CD4-positive, alpha-beta T cell treated with Interleukin-2 at 100 ng/mL for 4 hours (primary cell): ENCODE measurements around the gene LPO.

ENCODE experiments used
- DNase-seq: peaks from one replicate; pipeline ENCODE4 v3.0.0-alpha.2; 2020; ENCODE audit warnings: low spot score

LPO gene

DNA sequence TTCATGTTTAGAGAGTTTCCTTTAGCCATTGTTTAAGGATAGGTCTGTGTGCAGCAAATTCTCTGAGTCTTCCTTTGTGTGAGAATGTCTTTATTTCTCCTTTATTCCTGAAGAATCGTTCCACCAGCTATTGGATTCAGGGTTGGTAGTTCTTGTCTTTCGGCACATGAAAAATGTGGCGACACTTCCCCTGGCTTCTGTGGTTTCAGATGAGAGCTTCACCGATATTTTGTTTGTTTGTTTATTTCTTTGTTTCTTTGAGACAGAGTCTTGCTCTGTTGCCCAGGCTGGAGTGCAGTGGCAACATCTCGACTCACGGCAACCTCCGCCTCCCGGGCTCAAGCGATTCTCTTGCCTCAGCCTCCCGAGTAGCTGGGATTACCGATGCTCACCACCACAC, 23.8 kb downstream of the LPO start:
- no peak for DNase-seq

DNA sequence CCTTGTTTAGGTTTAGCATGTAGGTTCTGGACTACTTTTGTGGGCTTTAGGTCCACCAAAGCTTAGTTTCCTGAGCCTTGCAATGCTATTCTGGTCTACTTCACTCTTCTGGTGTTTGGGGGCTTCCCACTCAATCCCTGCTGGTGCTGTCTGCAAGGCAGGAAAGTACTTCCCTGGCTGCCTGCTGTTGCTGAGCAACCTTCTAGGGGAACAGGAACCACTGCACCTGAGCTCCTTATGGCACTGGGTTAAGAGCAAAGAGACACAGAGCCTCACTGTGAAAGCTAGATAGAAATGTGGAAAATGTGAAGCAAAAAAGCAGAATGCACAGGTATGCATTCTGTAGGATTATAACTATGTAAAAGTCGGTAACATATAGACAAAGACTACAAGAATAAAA, 25.4 kb downstream of the LPO start:
- no peak for DNase-seq

DNA sequence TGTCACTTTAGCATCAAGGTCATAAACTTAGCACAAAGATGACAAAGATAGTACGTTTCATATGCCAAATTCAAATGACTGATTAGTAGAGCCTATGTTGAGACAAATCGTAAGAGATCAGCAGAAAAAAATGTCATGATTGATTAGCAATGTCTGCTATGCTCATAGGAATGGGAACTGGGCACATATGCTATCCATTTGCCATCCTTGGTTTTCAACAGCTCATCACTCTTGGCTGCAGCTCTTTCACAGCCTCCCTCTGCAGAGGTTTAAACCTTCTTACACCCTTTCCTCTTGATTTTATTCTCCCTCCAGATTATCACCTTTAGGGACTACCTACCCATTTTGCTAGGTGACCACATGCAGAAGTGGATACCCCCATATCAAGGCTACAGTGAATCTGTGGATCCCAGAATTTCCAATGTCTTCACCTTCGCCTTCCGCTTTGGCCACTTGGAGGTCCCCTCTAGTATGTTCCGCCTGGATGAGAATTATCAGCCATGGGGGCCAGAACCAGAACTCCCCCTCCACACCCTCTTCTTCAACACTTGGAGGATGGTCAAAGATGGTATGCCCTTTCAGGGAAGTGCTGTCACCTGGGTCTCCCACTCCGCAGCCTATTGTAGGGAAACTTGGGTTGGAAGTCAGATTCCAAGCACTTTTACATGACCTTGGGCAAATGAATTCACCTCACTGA, 26.2 kb downstream of the LPO start:
- no peak for DNase-seq

DNA sequence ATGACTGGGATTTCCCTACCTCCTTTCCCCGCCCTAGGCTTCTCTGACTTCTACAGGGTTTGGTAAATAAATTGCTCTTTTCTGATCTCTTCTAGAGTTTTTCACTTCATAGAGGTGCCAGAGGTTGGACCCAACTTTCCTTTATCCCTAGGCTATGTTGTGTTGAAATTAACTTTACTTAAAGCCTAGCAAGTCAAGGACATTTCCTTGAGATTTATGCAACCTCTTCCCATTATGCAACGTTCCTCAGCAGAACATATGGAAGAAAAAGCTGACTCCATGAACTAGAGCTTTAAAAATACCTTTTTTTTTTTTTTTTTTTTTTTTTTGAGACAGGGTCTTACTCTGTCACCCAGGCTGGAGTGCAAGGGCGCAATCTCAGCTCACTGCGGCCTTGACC, 26.9 kb downstream of the LPO start:
- DNase-seq: no peak

DNA sequence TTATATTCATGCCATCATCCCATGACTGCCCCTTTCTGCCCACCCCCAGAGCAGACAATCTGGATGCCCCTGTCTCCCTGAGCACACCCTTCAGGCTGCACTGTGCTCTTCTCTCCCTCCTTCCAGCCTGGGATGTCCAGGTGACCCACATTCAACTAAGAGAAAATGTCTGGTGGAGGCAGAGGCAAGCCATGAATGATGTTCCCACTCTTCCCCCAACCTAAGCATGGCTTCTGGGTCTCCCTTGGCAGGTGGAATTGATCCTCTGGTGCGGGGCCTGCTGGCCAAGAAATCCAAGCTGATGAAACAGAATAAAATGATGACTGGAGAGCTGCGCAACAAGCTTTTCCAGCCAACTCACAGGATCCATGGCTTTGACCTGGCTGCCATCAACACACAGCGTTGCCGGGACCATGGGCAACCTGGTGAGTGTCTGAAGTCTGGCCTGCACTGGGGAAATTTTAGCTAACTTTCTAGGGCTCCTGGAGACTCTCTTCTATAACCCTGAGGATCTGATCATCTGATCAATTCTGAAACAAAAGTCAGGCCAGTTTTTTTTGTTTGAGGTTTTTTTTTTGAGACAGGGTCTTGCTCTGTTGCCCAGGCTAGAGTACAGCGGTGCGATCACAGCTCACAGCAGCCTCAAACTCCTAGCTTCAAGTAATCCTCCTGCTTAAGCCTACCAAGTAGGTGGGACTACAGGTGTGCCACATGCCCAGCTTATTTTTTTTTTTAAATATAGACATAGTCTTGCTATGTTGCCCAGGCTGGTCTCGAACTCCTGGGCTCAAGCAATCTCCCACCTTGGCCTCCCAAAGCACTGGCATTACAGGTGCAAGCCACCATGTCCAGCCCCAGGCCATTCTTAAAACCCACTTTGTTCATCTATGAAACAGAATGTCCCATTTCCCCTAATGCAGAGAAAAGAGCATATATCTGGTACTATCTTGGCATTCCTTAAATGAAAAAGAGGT, 27.8 kb downstream of the LPO start:
- no peak for DNase-seq

DNA sequence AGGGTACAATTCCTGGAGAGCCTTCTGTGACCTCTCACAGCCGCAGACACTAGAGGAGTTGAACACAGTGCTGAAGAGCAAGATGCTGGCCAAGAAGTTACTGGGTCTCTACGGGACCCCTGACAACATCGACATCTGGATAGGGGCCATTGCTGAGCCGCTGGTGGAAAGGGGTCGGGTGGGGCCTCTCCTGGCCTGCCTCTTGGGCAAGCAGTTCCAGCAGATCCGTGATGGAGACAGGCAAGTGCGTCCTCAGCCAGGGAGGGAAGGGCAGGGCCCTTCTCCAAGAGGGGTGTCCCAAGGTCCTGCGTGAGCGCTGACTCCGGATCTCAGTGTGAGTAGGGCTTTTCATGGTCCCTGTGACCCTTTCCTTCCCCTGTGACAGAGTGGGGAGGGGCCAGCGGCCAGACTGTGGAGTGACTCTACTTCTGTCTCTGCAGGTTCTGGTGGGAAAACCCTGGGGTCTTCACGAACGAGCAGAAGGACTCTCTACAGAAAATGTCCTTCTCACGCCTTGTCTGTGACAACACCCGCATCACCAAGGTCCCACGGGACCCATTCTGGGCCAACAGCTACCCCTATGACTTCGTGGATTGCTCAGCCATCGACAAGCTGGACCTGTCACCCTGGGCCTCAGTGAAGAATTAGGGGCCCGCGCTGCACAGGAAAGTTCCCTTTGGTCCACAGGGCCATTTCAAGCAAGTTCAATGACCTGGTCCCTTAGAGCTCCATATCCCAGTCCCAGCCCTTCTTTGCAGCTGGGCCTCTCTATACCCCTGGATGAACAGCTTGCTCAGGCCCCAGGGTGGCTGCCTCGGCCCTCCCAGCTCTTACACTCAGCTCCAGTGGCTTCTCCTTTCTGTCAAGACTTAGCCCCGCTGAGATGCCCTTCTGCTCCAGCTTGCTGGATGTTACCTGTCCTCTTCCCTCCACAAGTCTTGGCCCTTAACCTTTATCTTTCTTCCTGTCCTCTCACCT, 29.3 kb downstream of the LPO start:
- no peak for DNase-seq

DNA sequence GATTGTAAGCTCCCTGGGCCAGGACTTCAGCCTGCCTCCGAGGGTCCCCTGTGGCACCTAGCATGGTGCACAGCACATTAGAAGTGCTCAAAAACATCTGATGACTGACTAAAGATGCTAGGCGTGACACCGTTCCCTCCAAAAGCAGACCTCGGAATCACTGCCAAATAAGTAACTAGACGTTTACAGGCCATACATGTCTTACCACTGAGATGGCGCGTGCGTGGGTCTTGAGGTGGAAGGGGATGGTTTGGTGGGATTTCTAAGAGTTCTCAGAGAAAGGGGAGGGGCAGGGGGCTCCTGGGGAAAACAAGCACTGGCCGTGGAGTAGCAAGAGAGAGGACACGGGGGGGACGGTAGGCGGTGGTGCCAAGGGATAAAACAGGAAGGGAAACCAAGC, 29.9 kb downstream of the LPO start:
- DNase-seq: no peak

DNA sequence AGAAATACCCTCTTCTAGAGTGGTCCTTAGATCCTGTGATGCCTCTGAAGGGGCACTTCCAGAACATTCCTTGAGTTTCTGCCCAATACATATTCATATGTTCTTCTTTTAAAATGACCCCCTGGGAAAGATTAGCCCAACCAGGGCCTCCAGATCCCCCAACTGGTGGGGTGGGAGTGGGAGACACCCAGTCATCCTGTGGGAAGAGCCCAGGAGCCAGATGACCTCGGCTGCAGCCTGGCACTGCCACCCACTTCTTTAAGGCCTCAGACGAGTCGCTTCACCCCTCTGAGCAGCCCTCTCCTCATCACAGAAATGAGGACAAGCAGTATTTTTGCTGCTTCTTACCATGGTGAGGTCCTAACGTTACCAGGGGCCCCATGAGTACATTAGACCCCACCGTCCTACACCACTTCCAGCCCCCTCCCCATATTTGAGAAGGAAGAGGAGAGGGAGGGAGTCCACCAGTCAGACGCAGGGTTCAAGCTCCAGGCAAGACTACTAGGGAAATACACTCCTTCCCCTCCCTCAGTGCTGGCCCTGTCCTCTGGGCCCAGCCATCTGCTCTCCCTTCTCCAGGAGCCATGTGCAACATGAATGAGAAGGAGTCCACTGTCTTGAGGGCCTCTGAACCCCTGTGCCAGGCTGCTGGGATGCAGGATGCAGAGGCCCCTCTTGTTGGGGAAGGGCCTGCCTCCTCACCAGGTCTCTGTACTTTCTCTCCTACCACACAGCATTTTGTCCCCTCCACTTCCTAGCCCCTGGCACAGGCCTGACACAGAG, 30.6 kb downstream of the LPO start:
- DNase-seq: no peak

DNA sequence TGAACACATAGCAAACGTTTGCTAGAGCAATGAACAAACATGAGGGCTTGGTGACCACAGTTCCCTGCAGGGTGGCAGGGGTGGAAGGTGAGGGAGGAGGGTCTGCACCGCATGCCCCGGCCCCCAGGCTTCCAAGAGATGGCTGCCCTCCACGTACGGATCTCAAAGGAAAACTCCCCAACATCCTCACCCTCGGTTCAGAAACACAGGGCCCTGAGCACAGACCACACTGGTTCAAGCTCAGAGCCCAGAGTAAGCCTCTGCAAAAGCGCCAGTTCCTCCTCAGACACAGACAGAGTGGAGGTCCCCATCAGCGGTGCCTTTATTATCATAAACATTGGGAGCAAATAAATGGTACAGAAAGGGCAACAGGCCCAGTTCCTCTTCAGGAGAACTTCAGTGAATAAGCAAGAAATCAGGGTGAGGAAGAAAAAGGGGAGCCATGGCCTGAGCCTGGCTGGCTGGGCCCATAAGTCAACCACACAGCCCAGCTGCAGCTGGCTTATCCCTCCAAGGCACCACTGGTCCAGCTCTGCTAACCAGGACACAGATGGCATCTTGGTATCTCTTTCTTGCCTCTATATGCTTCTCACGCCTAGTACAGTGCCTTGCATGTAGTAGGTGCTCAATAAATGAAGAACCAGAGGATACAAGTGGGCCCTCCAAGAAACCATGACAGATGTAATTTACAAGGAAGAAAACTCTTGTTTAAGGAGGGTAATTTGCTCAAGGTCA, 31.3 kb downstream of the LPO start:
- DNase-seq: no peak

DNA sequence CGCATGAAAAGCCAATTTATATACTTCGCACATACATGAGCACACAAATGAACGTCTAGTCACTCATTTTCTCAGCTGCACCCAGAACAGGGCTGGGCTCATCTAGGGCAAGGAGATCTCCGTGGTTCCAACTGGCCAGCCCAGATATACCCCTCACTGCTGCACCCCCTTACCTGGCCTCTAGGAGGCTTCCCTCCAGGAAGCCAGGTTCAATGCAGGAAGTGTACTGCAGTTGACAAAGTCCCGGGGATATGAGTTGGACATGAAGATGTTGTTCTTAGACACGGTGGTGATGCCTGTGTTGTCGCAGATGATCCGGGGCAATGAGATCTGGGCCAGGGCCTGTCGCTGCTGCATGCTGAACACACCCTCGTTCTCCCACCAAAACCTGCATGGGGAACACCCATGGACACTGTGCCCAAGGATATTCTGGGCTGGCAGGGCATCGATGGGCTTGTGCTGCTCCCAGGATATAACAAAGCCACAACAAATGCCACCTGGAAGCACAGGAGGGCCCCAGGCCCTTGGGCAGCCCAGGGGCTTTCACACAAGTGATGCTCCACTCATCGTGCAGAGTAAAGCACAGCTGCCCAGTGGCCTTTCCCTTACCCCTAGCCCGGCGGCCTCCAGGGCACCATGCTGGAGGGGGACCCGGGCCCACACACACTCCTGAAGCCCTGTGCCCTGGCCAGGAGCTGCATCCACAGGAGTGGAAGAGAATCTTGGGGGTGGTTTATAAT, 32.3 kb downstream of the LPO start:
- no peak for DNase-seq

DNA sequence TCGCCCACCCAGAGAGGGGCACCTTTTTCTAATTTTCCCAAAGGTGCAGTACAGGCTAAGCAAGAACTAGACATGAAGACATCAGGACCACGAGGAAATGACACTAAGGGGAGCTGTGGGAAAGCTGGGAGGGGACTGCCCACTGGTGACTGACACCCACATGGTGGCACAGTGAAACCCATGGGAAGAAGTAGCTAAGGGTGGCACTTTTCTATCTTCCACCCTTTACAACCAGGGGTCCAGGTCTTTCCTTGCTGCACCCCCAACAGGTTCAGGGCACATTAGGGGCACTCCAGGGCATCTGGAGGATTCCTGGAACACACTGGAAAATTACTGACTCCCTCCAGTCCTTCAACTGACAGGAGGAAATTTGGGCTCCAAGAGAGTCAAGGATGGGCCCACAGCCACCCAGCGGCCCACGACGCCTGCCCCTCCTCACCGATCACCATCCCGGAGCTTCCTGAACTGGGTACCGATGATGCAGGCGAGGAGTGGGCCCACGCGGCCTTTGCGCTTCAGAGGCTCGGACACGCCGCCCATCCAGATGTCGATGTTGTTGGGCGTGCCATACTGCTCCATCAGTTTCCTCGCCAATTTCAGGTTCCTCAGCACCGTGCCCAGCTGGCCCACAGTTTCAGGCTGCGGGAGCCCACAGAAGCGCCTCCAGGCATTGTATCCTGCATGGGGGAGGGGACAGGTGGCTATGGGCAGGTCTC, 33.0 kb downstream of the LPO start:
- DNase-seq: no peak

DNA sequence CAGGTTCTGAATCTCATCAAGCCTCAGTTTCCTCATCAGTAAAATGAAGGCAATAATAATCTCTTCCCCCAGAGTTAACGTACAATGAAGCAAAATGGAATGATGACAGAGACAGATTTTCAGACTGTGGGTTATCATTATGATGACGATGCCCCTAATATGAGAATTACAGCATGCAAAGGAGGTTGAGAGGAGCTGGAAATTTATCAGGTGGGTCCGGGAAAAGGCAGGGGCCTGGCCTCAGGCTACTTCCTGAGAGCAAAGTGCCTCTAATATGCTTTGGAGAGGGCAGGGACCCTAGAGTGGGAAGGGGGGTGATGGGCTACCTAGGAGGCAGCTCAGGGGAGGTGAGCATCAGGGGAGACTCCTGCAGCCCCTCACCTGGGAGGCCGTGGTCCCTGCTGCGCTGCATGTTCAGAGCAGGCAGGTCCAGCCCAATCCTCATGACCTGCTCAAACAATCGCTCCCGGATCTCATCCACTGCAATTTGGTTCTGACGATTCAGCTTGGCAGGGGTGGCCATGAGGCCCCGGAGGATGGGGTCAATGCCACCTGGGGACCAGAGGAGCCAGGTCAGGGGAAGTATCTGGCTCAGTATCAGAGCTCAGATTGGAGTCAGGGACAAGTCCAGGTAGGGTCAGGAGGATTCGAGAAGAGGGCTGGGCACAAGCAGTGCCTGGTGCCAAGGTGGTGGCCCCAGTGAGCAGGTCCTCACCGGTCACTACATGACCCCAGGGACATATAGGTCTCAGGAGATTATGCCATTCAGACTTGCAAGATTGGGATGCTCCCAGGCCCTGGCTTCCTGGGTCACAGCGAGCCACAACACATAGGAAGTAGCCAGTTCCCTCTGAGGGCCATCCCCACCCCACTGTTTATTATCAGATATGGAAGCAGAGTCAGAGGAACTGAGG, 34.2 kb downstream of the LPO start:
- no peak for DNase-seq

DNA sequence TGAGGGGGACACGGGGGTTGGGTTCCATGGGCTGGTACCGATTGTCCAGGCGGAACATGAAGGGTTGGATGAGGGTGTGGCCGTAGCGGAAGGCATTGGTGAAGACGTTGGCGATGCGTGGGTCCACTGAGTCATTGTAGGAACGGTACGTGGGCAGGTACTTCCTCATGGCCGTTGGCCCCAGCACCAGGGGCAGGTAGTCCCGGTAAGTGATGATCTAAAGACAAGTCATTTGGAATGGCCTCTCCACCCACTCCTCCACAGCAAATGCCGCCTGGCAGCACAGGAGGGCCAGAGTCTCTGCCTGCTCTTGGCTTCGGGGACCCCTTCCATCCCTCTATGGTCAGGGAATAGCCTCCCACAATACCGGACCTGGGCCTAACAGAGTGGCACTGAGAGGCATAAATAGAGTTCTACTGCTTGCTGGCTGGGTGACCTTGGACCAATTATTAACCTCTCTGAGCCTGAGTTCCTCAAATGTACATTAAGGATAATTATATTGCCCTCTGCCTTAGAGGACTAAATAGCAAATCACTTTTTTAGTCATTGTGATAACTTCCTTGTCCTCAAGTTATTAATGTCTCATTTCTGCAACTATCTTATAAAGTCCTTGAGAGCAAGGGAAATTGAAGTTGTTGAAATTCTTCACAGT, 35.2 kb downstream of the LPO start:
- no peak for DNase-seq

DNA sequence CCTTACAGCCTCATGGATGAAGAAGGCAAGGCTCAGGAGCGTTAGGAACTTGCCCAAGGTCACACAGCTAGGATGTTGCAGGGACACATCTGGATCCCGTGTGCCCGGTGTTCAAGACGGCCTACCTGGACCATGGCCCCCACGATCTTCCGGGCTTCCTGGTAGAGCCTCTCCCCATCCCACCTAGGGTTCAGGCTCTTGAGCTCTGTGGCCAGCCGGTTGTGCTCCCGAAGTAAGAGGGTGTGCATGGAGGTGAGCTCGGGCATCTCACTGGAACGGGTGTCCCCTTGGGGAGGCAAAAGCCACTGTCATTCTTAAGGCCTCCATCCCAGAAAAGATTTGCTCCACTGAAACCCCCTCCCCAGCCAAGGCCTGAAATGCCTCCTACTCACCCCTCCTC, 37.0 kb downstream of the LPO start:
- DNase-seq: no peak

DNA sequence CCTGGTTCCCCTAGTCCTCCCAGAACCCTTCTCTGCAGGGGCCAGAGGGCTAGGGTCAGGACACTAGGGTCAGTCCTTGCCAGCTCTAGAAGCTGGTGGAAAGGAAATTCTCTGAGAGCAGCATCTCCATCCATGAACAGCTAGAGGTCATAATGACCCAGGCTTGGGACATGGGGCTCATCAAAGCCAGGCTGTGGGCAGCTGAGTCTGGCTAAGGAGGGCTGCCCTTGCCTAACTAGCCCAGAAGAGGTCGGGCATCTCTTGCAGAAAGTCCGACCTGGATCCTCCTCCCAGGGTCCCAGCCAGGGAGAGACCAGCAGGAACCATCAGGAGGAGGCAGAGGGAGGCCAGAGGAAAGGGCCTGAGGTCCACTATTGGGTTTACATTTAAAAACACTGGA, 38.0 kb downstream of the LPO start:
- DNase-seq: no peak

DNA sequence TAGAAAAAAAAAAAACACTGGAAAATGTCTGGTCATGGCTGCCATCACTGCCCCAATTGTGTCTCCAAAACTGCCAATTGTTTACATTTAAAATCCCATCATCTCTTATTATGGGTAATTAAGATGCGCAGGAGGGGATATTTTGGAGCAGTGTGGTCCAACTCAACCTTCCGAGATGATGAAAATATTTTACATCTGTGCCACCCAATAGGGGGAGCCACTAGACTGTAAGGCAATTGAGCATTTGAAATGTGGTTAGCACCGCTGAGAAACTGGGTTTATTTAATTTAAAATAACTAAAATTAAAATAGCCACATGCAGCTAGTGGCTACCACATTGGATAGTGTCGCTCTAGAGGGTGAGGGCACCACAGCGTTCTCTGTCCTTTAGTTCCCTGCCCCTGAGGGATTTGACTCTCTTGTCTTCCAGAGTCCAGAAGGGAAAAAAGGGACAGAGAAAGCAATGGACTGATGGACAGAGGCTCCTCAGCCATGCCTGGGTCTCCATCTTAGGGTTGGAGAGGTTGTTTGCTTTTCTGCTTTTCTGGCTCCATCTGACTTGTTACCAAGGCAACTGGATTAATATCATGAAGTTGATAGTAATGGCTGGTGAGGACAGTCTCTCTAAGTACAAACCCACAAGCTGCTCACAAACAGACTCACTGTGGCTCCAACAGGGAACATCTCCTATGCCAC, 38.9 kb downstream of the LPO start:
- peak; percentile 38 for DNase-seq
